Caco-2 (cell line): ENCODE measurements around the gene PNPLA3. TPM values are rescaled to one million over a fixed set of nuclear protein-coding genes. Genes with fewer than 3 reads are reported as not detected.

Source experiments
- BruUV-seq: library from RNA; stranded (reverse); fragments of 400-500 nt; replicated peaks from 2 replicates; lab custom pipeline; 2021; lab: Mats Ljungman, UMichigan
- CTCF ChIA-PET: fragments of 300-600 bp; sonication (Branson Sonifier 250); formaldehyde crosslinking; loops from one replicate; lab custom pipeline; 2022; ENCODE audit warnings: antibody characterized with exemption; lab: Charles Lee
- POLR2A ChIA-PET: fragments of 300-600 bp; sonication (Branson Sonifier 250); formaldehyde crosslinking; loops from one replicate; lab custom pipeline; 2022; ENCODE audit warnings: antibody characterized with exemption; lab: Charles Lee
- DNase-seq, 2 experiments: peaks; one replicate each; pipeline versions ENCODE4 v3.0.0 to v3.0.0-alpha.2; 2020 to 2022
- H3K27me3 ChIP-seq: replicated peaks from 2 replicates; pipeline ENCODE4 v1.6.0; 2011; ENCODE audit warnings: low read length; ENCODE audit not compliant: control insufficient read depth, insufficient read depth
- H3K36me3 ChIP-seq: 2 replicates; pipeline ENCODE4 v1.5.1; 2011; ENCODE audit warnings: low read length; ENCODE audit not compliant: control insufficient read depth, insufficient read depth
- H3K4me1 ChIP-seq: fragments of 250-450 bp; sonication (Bioruptor Pico); 2 replicates; pipeline ENCODE4 v1.5.1; 2020; ENCODE audit warnings: mild to moderate bottlenecking
- H3K4me3 ChIP-seq: 2 replicates; pipeline ENCODE4 v1.5.1; 2011; ENCODE audit warnings: low read depth, mild to moderate bottlenecking, control low read depth, low read length
- H3K9me3 ChIP-seq: fragments of 250-450 bp; sonication (Bioruptor Pico); 2 replicates; pipeline ENCODE4 v1.5.1; 2020; ENCODE audit warnings: mild to moderate bottlenecking, moderate library complexity
- H3K27ac Mint-ChIP-seq: one replicate; pipeline ENCODE4 v1.8.0; 2022; ENCODE audit warnings: mixed read lengths; ENCODE audit not compliant: unreplicated experiment
- H3K27me3 Mint-ChIP-seq: one replicate; pipeline ENCODE4 v1.8.0; 2022; ENCODE audit warnings: mixed read lengths; ENCODE audit not compliant: insufficient read depth, unreplicated experiment
- H3K36me3 Mint-ChIP-seq: one replicate; pipeline ENCODE4 v1.8.0; 2022; ENCODE audit warnings: mild to moderate bottlenecking, mixed read lengths; ENCODE audit not compliant: insufficient read depth, unreplicated experiment
- H3K4me1 Mint-ChIP-seq: one replicate; pipeline ENCODE4 v1.8.0; 2022; ENCODE audit warnings: low read depth, mixed read lengths; ENCODE audit not compliant: unreplicated experiment
- H3K4me3 Mint-ChIP-seq: one replicate; pipeline ENCODE4 v1.8.0; 2022; ENCODE audit warnings: mild to moderate bottlenecking, moderate library complexity, mixed read lengths; ENCODE audit not compliant: unreplicated experiment
- H3K9me3 Mint-ChIP-seq: one replicate; pipeline ENCODE4 v1.8.0; 2022; ENCODE audit warnings: mixed read lengths; ENCODE audit not compliant: unreplicated experiment
- CTCF ChIP-seq, 2 experiments: fragments of 200-600 bp in 1 of 2; IDR thresholded peaks; 1 replicate in 1 of 2; 2 replicates in 1 of 2; pipeline versions ENCODE4 v1.5.1 to v1.8.0; 2011 to 2022; ENCODE audit warnings: antibody characterized with exemption in 1 of 2, control low read depth in 1 of 2, inconsistent platforms in 1 of 2, low read depth in 1 of 2, low read length in 1 of 2, mild to moderate bottlenecking in 1 of 2, moderate library complexity in 1 of 2; ENCODE audit not compliant: insufficient read depth in 1 of 2, severe bottlenecking in 1 of 2, unreplicated experiment in 1 of 2
- intact Hi-C: fragments of 100-400 bp; cut with micrococcal nuclease; formaldehyde crosslinking; loops from one replicate; pipeline ENCODE4 v1.10.0; 2022; ENCODE audit not compliant: unreplicated experiment
- total RNA-seq: library from RNA; stranded (reverse); gene quantifications from 2 replicates; pipeline ENCODE4 v1.2.3, GENCODE V29; 2022

Gene PNPLA3
- total RNA-seq, 1 experiment from 2014 or later: 5.0 TPM

- H3K36me3 Mint-ChIP-seq: peaks cover 61% of the 10 kb centered on the region
- CTCF ChIA-PET: no interaction called here
- no peak for DNase-seq
- Histone ChIP-seq H3K9me3 (no peaks in the 10 kb centered on the region), H3K4me3 (no peak overlapping the region), H3K4me1 (no peaks in the 10 kb centered on the region), H3K27me3 (no peaks in the 10 kb centered on the region), H3K36me3 (peaks cover 2% of the 10 kb centered on the region; the same call in 1 of the 2 replicates)
- intact Hi-C loops: no loop called here
- no peak for TF ChIP-seq CTCF (IDR thresholded peaks at IDR 0.05; ENCODE audit: insufficient read depth in 1 of 2, low read depth in 1 of 2, low read length in 1 of 2, severe bottlenecking in 1 of 2, unreplicated experiment in 1 of 2)
- no TSS peak for BruUV-seq
- POLR2A ChIA-PET: no interaction called here
- peaks cover 7% of the 10 kb centered on the region for H3K4me1 Mint-ChIP-seq
- no peak overlapping the region for H3K4me3 Mint-ChIP-seq
- no peaks in the 10 kb centered on the region for H3K27me3 Mint-ChIP-seq
- no peak overlapping the region for H3K27ac Mint-ChIP-seq
- H3K9me3 Mint-ChIP-seq: no peaks in the 10 kb centered on the region
Measured at GRCh38 chr22:43995798-43996169, 72.2 kb downstream of the PNPLA3 start.

GRCh38 chr22:43996170-43996980 lies 72.8 kb downstream of the PNPLA3 start:
- no peaks in the 10 kb centered on the region for H3K9me3 ChIP-seq
- BruUV-seq: no TSS peak
- no peak for DNase-seq
- ChIA-PET POLR2A (no interaction called here), CTCF (no interaction called here)
- H3K36me3 Mint-ChIP-seq: peaks cover 55% of the 10 kb centered on the region
- peaks cover 7% of the 10 kb centered on the region for H3K4me1 Mint-ChIP-seq
- H3K36me3 ChIP-seq: peaks cover 2% of the 10 kb centered on the region; the same call in 1 of the 2 replicates
- H3K4me3 ChIP-seq: no peak overlapping the region
- H3K27ac Mint-ChIP-seq: no peak overlapping the region
- intact Hi-C loops: no loop called here
- H3K27me3 ChIP-seq: no peaks in the 10 kb centered on the region
- H3K9me3 Mint-ChIP-seq: no peaks in the 10 kb centered on the region
- TF ChIP-seq CTCF (IDR thresholded peaks at IDR 0.05; ENCODE audit: insufficient read depth in 1 of 2, low read depth in 1 of 2, low read length in 1 of 2, severe bottlenecking in 1 of 2, unreplicated experiment in 1 of 2): no peak
- H3K27me3 Mint-ChIP-seq: no peaks in the 10 kb centered on the region
- H3K4me3 Mint-ChIP-seq: no peak overlapping the region
- H3K4me1 ChIP-seq: no peaks in the 10 kb centered on the region

GRCh38 chr22:43996981-43997265 lies 73.3 kb downstream of the PNPLA3 start:
- no peaks in the 10 kb centered on the region for H3K9me3 ChIP-seq
- no peaks in the 10 kb centered on the region for H3K9me3 Mint-ChIP-seq
- no peak overlapping the region for H3K4me3 ChIP-seq
- POLR2A ChIA-PET: no interaction called here
- intact Hi-C loops: no loop called here
- no peak overlapping the region for H3K4me3 Mint-ChIP-seq
- DNase-seq: no peak
- H3K4me1 Mint-ChIP-seq: peaks cover 7% of the 10 kb centered on the region
- CTCF ChIA-PET: no interaction called here
- no peaks in the 10 kb centered on the region for H3K4me1 ChIP-seq
- H3K27me3 ChIP-seq: no peaks in the 10 kb centered on the region
- peaks cover 49% of the 10 kb centered on the region for H3K36me3 Mint-ChIP-seq
- H3K27ac Mint-ChIP-seq: no peak overlapping the region
- H3K36me3 ChIP-seq: peaks cover 2% of the 10 kb centered on the region; the same call in 1 of the 2 replicates
- no TSS peak for BruUV-seq
- TF ChIP-seq CTCF (IDR thresholded peaks at IDR 0.05; ENCODE audit: insufficient read depth in 1 of 2, low read depth in 1 of 2, low read length in 1 of 2, severe bottlenecking in 1 of 2, unreplicated experiment in 1 of 2): no peak
- H3K27me3 Mint-ChIP-seq: no peaks in the 10 kb centered on the region

Other genes with a start within 250 kb of the PNPLA3 start
- gene EFCAB6, start 111.5 kb upstream of the PNPLA3 start, total RNA-seq: not detected in 2 replicates
- gene SULT4A1, start 61.3 kb upstream of the PNPLA3 start, total RNA-seq: not detected in 2 replicates
- gene PNPLA5, start 31.8 kb upstream of the PNPLA3 start, total RNA-seq: not detected in 2 replicates
- gene SAMM50, start 31.6 kb downstream of the PNPLA3 start, total RNA-seq: 59.9 and 66.4 TPM in 2 replicates
- gene PARVB, start 100.5 kb downstream of the PNPLA3 start, total RNA-seq: 26.8 and 28.8 TPM in 2 replicates